Stimulated activated CD8-positive, alpha-beta memory T cell treated with anti-CD3 and anti-CD28 coated beads, Interleukin-7, amount 100 ng/mL, for 48 hours (primary cell): ENCODE data around the gene LRMDA.

Source experiments
- DNase-seq, 2 donors: peaks; one replicate each; pipeline ENCODE4 v3.0.0-alpha.2; 2020; ENCODE audit warnings: low read depth in 1 of 2; ENCODE audit errors: extremely low read depth in 1 of 2

LRMDA gene

GRCh38 chr10:76302961-76303630, 871.7 kb downstream of the LRMDA start:
- no peak for DNase-seq

GRCh38 chr10:76303682-76304316, 872.4 kb downstream of the LRMDA start:
- no peak for DNase-seq

- no peak for DNase-seq
Observed at GRCh38 chr10:76305930-76306615, 874.6 kb downstream of the LRMDA start.

- DNase-seq = no peak
Observed at GRCh38 chr10:76306856-76307255, 875.4 kb downstream of the LRMDA start.

GRCh38 chr10:76309070-76309469, 877.6 kb downstream of the LRMDA start:
- no peak for DNase-seq

GRCh38 chr10:76309741-76310587, 878.5 kb downstream of the LRMDA start:
- no peak for DNase-seq

DNA sequence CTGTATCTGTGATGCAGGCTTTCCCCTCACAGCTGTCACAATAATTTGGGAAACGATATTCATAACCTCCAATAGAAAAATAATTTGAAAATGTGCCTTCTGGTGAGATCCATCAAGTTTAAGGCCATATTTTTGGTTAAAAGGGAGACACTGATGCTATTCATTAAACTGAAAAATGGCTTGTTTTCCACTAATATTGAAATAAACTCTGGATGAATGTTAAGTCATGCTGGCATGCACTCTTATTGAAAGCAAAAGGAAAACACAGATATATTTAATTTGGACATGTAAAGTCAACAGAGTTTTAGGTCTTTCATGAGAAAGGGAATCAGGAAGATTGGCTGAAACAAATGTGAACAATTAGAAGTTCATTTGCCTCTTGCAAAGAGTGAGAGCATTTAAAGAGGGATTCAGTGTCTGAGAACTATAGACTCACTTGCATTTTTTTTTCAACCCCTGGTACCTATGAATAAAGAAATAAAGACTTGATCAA, 879.2 kb downstream of the LRMDA start:
- DNase-seq = no peak

DNA sequence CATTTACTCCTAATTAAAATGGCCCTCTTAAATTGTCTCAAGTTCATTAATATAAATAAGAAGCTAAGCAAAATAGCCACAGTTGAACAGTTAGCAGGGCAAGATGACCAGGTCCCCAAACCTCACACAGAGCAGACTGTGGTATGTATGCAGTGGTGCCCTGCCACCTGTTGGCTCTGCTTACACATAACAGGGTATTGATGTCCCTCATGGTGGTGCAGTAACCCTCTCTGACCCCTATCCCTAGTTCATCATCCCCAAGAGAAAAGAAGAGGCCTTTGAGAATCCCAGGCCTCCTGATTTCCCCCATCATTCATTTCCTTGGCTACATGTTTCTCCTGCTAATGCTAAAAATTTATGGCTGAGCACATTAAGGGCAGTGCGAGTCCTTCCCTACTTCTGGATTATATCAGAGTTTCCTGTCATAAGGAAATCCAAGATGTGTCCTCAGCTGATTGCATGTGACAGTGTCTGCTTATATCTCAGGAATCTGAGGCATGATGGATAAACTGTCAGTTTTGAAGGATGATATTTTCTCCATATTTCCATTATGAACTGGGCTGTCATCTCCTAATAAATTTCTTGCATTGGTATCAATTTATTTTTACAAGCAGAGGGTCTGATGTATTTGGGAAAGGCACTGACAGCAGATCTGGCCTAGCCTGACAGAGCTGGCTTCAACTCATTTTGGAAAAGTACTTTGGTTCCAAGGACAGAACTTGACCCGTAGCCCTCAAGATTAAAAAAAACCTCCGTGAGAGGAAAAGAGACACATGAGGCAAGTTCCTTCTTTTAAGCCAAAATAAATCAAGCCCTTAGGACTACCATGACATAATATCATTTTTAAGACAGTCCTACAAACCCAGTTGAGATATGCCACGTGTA, 880.6 kb downstream of the LRMDA start:
- no peak for DNase-seq

DNA sequence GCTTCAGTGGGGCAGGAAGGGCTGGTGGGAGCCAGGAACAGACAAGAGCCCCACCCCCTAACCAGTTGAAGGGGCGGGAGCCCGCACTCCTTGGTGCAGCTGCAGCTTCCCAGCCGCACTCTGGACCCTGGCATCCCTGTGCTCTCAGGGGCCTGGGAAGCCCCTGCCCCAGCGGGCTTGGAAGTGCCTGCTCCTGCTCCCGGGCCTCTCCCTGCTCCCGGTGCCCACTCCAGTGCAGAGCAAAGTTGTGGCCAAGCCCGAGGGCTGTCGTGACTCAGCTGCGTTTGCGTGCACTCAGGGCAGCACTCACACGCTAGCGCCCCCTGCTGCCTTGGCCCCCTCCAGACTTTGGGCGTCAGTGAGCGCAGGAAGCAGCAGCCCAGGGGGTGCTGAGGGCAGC, 883.8 kb downstream of the LRMDA start:
- no peak for DNase-seq

- no peak for DNase-seq
Observed at GRCh38 chr10:76316234-76316633, 884.8 kb downstream of the LRMDA start.

- no peak for DNase-seq
Observed at GRCh38 chr10:76317078-76317477, 885.7 kb downstream of the LRMDA start.

- DNase-seq = no peak
Observed at GRCh38 chr10:76318211-76318610, 886.8 kb downstream of the LRMDA start.

DNA sequence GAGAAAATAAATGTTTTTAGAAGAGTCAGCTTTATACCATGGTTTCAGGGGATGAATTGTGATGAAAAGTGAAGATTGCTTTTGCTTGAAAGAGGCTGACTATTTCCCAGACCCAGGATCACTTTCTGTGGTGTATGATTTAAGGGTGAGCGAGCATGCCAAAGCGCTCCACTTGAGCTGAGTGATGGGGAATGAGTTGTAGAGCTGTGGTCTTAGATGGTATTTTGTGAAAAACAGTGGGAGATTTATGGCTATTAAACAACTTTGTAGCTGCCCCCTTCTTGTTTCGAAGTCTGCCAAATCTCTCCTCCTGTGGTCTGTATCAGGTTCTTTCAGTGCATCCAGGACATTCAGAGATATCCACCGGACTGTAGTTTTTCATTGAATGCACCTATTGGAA, 888.2 kb downstream of the LRMDA start:
- DNase-seq = no peak

- DNase-seq = no peak
Observed at GRCh38 chr10:76324283-76324682, 892.9 kb downstream of the LRMDA start.

- no peak for DNase-seq
Observed at GRCh38 chr10:76327441-76327840, 896.0 kb downstream of the LRMDA start.

- no peak for DNase-seq
Observed at GRCh38 chr10:76328348-76328747, 896.9 kb downstream of the LRMDA start.

- DNase-seq = no peak
Observed at GRCh38 chr10:76329891-76330575, 898.6 kb downstream of the LRMDA start.

- DNase-seq = no peak
Observed at GRCh38 chr10:76331742-76332141, 900.3 kb downstream of the LRMDA start.

DNA sequence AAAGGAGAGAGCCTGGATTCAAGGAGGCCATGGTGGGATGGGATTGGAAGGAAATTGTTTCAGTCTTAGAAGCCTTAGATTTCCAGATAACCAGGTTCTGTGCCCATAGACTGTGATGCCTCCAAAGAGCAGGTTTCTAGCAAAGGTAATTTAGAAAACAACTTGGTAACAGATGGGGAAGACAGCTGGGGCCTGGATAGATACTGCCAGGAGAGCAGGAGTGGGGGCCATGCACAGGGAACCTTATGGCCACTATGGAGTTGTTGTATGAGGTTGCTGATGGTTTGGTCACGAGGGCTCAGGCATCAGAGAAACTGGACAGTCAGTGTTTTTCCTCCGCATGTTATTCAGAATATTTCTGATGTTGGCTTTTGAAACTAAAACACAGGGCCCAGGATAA, 901.9 kb downstream of the LRMDA start:
- DNase-seq = no peak

DNA sequence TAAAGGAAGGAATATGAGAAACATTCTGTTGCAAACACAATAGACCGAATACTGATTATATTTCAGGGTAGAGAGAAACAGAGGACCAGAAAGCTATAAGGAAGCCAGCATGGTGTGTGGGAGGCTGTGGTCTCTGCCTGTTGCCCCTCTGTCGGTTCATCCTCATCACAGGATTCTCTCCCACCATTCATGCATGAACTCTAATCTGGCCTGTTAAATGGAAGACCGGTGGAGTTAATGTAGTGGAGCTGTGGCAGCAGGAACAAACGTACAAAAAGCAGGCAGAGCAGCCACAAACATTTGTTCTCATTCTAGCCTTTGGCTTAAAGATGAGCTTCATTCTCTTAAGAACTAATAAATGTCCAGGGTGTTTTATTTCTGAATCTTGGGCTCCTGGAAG, 902.4 kb downstream of the LRMDA start:
- no peak for DNase-seq
